Measurements from ENCODE around the gene NTN1.

NTN1 gene

GRCh38 chr17:9006175-9006767 lies 15.0 kb upstream of the NTN1 start:
- DNase-seq (ENCODE audit: low read depth) = no peak

- DNase-seq (ENCODE audit: low read depth) = no peak
These were observed 14.1 kb upstream of the NTN1 start for GRCh38 chr17:9007052-9007714.

GRCh38 chr17:9009096-9009495 lies 12.2 kb upstream of the NTN1 start:
- no peak for DNase-seq (ENCODE audit: low read depth)

GRCh38 chr17:9009737-9010136 lies 11.6 kb upstream of the NTN1 start:
- no peak for DNase-seq (ENCODE audit: low read depth)

- no peak for DNase-seq (ENCODE audit: low read depth)
These were observed 10.3 kb upstream of the NTN1 start for GRCh38 chr17:9011001-9011400.

- no peak for DNase-seq (ENCODE audit: low read depth)
These were observed 4.3 kb upstream of the NTN1 start for GRCh38 chr17:9016941-9017552.

- no peak for DNase-seq (ENCODE audit: low read depth)
These were observed 2.6 kb upstream of the NTN1 start for GRCh38 chr17:9018726-9019125.

- DNase-seq (ENCODE audit: low read depth) = no peak
These were observed 1.1 kb upstream of the NTN1 start for GRCh38 chr17:9020096-9020823.

GRCh38 chr17:9020824-9021157 lies 519 bp upstream of the NTN1 start:
- no peak for DNase-seq (ENCODE audit: low read depth)

GRCh38 chr17:9021992-9022572 lies 772 bp downstream of the NTN1 start:
- DNase-seq (ENCODE audit: low read depth) = no peak

- DNase-seq (ENCODE audit: low read depth) = no peak
These were observed 1.5 kb downstream of the NTN1 start for GRCh38 chr17:9022573-9023391.

GRCh38 chr17:9023392-9024218 lies 2.3 kb downstream of the NTN1 start:
- no peak for DNase-seq (ENCODE audit: low read depth)

GRCh38 chr17:9024497-9024896 lies 3.2 kb downstream of the NTN1 start:
- DNase-seq (ENCODE audit: low read depth) = no peak

- no peak for DNase-seq (ENCODE audit: low read depth)
These were observed 5.4 kb downstream of the NTN1 start for GRCh38 chr17:9026741-9027140.

GRCh38 chr17:9028202-9028987 lies 7.1 kb downstream of the NTN1 start:
- no peak for DNase-seq (ENCODE audit: low read depth)

GRCh38 chr17:9028988-9029570 lies 7.8 kb downstream of the NTN1 start:
- no peak for DNase-seq (ENCODE audit: low read depth)

GRCh38 chr17:9032151-9032550 lies 10.8 kb downstream of the NTN1 start:
- no peak for DNase-seq (ENCODE audit: low read depth)

GRCh38 chr17:9032583-9032982 lies 11.3 kb downstream of the NTN1 start:
- no peak for DNase-seq (ENCODE audit: low read depth)

GRCh38 chr17:9035249-9035648 lies 13.9 kb downstream of the NTN1 start:
- DNase-seq (ENCODE audit: low read depth) = no peak

- DNase-seq (ENCODE audit: low read depth) = no peak
These were observed 15.0 kb downstream of the NTN1 start for GRCh38 chr17:9036336-9036735.
